Loucy (cell line): ENCODE results near the gene SLC5A10.
A peak's percentile ranks its signal among the peaks of the same experiment; 100 is the strongest.

Experiments used
- H2AFZ ChIP-seq: fragments of 200-600 bp; sonication (generic); 2 replicates; pipeline ENCODE4 v1.6.0; 2016; ENCODE audit warnings: antibody characterized with exemption, mild to moderate bottlenecking, low read length, moderate library complexity
- H3F3A ChIP-seq: fragments of 200-600 bp; 2 replicates; pipeline ENCODE4 v1.6.0; 2016; ENCODE audit warnings: antibody characterized with exemption, low read depth, mild to moderate bottlenecking
- H3K27me3 ChIP-seq: fragments of 200-600 bp; sonication (generic); 2 replicates; pipeline ENCODE4 v1.6.1; 2014; ENCODE audit warnings: low read length, mild to moderate bottlenecking; ENCODE audit not compliant: insufficient read depth, poor library complexity, severe bottlenecking
- H3K36me3 ChIP-seq: fragments of 200-600 bp; sonication (generic); 2 replicates; pipeline ENCODE4 v1.6.1; 2016; ENCODE audit warnings: low read length; ENCODE audit not compliant: insufficient read depth
- H3K4me1 ChIP-seq: fragments of 200-600 bp; sonication (generic); 2 replicates; pipeline ENCODE4 v1.5.1; 2014; ENCODE audit warnings: low read length, mild to moderate bottlenecking; ENCODE audit not compliant: insufficient read depth, poor library complexity, severe bottlenecking
- H3K4me2 ChIP-seq: fragments of 200-600 bp; sonication (generic); 2 replicates; pipeline ENCODE4 v1.6.0; 2014; ENCODE audit warnings: antibody characterized with exemption, low read length, low read depth, mild to moderate bottlenecking; ENCODE audit not compliant: poor library complexity, severe bottlenecking
- H3K4me3 ChIP-seq: fragments of 200-600 bp; sonication (generic); 2 replicates; pipeline ENCODE4 v1.5.1; 2014; ENCODE audit warnings: low read length, mild to moderate bottlenecking, mixed read lengths; ENCODE audit not compliant: poor library complexity, severe bottlenecking
- H3K79me2 ChIP-seq: fragments of 200-600 bp; sonication (generic); 2 replicates; pipeline ENCODE4 v1.6.1; 2014; ENCODE audit warnings: low read length; ENCODE audit not compliant: insufficient read depth
- H3K9ac ChIP-seq: fragments of 200-600 bp; sonication (generic); 2 replicates; pipeline ENCODE4 v1.6.0; 2014; ENCODE audit warnings: mild to moderate bottlenecking, low read depth, low read length, moderate library complexity; ENCODE audit not compliant: poor library complexity, severe bottlenecking
- H3K9me2 ChIP-seq: fragments of 200-600 bp; sonication (generic); replicated peaks from 2 replicates; pipeline ENCODE4 v1.6.1; 2016; ENCODE audit warnings: low read depth, low read length, mixed read lengths
- H3K9me3 ChIP-seq: fragments of 200-600 bp; sonication (generic); 2 replicates; pipeline ENCODE4 v1.6.1; 2014; ENCODE audit warnings: mild to moderate bottlenecking, antibody characterized with exemption, low read length, low read depth; ENCODE audit not compliant: insufficient read depth
- H4K20me1 ChIP-seq: fragments of 200-600 bp; sonication (generic); 2 replicates; pipeline ENCODE4 v1.6.0; 2014; ENCODE audit warnings: antibody characterized with exemption, low read length, mild to moderate bottlenecking; ENCODE audit not compliant: insufficient read depth, poor library complexity, severe bottlenecking
- EZH2phosphoT487 ChIP-seq: fragments of 200-600 bp; IDR thresholded peaks from 2 replicates; pipeline ENCODE4 v1.6.1; 2018; ENCODE audit warnings: antibody characterized with exemption, mild to moderate bottlenecking, moderate library complexity, borderline replicate concordance
- TF ChIP-seq, protein P1 (sequence below): fragments of 200-600 bp; sonication (generic); conservative IDR thresholded peaks from 2 replicates; pipeline ENCODE4 v1.5.1; 2014; ENCODE audit warnings: mild to moderate bottlenecking, antibody characterized with exemption, low read length

Gene SLC5A10

GRCh38 chr17:18960803-18961511 is 9.0 kb downstream of the SLC5A10 start:
- Histone ChIP-seq H3K9me2 (no peaks in the 10 kb centered on the region), H3K79me2 (no peaks in the 10 kb centered on the region), H3F3A (no peaks in the 10 kb centered on the region), H3K9ac (no peak overlapping the region), H4K20me1 (no peaks in the 10 kb centered on the region), H3K27me3 (no peaks in the 10 kb centered on the region), H3K36me3 (no peaks in the 10 kb centered on the region), H3K4me1 (peaks cover 37% of the 10 kb centered on the region), H2AFZ (no peak overlapping the region), H3K9me3 (no peaks in the 10 kb centered on the region), H3K4me3 (no peak overlapping the region), H3K4me2 (no peak overlapping the region)
- TF ChIP-seq, protein P1, sequence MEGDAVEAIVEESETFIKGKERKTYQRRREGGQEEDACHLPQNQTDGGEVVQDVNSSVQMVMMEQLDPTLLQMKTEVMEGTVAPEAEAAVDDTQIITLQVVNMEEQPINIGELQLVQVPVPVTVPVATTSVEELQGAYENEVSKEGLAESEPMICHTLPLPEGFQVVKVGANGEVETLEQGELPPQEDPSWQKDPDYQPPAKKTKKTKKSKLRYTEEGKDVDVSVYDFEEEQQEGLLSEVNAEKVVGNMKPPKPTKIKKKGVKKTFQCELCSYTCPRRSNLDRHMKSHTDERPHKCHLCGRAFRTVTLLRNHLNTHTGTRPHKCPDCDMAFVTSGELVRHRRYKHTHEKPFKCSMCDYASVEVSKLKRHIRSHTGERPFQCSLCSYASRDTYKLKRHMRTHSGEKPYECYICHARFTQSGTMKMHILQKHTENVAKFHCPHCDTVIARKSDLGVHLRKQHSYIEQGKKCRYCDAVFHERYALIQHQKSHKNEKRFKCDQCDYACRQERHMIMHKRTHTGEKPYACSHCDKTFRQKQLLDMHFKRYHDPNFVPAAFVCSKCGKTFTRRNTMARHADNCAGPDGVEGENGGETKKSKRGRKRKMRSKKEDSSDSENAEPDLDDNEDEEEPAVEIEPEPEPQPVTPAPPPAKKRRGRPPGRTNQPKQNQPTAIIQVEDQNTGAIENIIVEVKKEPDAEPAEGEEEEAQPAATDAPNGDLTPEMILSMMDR = peak; percentile 93
- no peak for TF ChIP-seq EZH2phosphoT487

DNA sequence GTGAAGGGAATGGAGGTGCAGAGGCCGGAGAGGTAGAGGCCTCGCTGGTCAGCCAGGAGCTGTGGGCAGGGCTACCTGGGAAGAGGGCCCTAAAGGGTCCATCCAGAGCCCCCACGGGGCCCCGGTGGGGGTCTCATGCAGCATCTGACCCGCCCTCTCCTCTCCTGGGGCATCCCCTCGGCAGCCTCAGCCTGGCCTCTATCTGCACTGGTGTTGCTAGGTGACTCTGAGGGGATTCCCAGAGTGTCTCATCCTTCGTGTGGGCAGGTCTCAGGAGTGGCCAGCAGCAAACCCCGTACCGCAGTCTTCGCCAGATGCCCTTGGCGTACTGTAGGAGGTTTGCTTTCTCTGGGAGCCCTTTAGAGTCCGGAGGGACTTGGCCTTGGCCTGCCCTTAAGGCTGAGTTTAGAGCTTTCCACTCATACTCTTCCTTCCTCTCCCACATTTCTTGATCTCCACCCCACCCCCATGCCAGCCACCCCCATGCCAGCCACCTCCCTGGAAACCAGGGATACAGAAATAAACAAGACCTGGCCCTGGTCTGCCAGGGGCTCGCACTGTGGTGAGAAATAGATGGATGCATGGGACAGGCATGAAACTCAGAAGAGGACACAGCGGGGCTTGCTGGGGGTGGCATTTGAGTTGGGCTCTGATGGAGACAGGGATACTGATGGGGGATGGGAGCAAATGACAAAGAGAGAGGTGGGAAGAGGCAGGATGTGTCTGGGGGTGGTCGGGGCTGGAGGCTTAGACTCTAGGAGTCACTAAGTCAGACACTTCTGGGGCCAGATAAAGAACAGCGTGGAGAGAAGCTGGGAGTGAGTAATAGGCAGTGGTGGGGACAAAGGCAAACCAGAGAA is 9.9 kb downstream of the SLC5A10 start:
- no peak overlapping the region for H2AFZ ChIP-seq
- no peak overlapping the region for H3K4me2 ChIP-seq

GRCh38 chr17:18962494-18962815 is 10.5 kb downstream of the SLC5A10 start:
- TF ChIP-seq, protein P1 = no peak
- TF ChIP-seq EZH2phosphoT487 = no peak
- Histone ChIP-seq H3K9ac (peak overlapping the region; percentile 34), H3K4me2 (no peak overlapping the region), H2AFZ (no peak overlapping the region), H3K4me1 (peaks cover 39% of the 10 kb centered on the region), H3K4me3 (no peak overlapping the region), H3K9me3 (no peaks in the 10 kb centered on the region), H4K20me1 (no peaks in the 10 kb centered on the region), H3K27me3 (no peaks in the 10 kb centered on the region), H3K9me2 (no peaks in the 10 kb centered on the region), H3F3A (no peaks in the 10 kb centered on the region), H3K79me2 (no peaks in the 10 kb centered on the region), H3K36me3 (no peaks in the 10 kb centered on the region)

More for the DNA sequence above, 9.9 kb downstream of the SLC5A10 start:
- no peak for TF ChIP-seq EZH2phosphoT487
- TF ChIP-seq, protein P1 = no peak
- H3K36me3 ChIP-seq = no peaks in the 10 kb centered on the region
- no peaks in the 10 kb centered on the region for H3K9me2 ChIP-seq
- H3K4me1 ChIP-seq = peaks cover 33% of the 10 kb centered on the region
- no peaks in the 10 kb centered on the region for H4K20me1 ChIP-seq
- H3K79me2 ChIP-seq = no peaks in the 10 kb centered on the region
- H3F3A ChIP-seq = no peaks in the 10 kb centered on the region
- H3K9ac ChIP-seq = peak overlapping the region; percentile 34
- no peaks in the 10 kb centered on the region for H3K9me3 ChIP-seq
- no peaks in the 10 kb centered on the region for H3K27me3 ChIP-seq
- no peak overlapping the region for H3K4me3 ChIP-seq
